ENCODE data around the gene PNMT. TPM values are rescaled to one million over a fixed set of nuclear protein-coding genes. Genes with fewer than 3 reads are reported as not detected.

PNMT gene
- total RNA-seq, 4 donors from 2014 or later, result 1.1 to 3.3 (median 1.2) TPM; not detected in 1

DNA sequence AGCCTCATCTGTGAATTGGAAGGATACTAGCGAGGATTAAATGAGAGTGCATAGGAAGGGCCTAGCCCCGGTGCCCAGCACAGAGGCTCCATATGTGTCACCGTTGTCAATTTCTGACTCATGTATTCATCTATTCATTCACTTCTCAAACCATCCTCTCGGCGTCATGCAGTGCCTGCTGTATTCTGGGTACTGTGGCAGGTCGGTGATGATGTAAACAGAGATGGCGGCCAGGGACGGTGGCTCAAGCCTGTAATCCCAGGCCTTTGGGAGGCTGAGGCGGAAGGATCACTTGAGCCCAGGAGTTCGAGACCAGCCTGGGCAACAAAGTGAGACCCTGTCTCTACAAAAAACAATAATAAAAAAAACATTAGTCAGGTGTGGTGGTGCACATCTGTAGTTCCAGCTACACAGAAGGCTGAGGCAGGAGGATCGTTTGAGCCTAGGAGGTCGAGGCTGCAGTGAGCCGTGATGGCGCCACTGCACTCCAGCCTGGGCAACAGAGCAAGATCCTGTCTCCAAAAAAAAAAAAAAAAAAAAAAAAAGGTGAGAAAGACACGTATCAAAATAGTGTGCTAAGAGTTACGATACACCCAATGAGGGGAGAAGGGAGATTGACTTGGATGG lies 45.8 kb upstream of the PNMT start:
- H3K4me1 ChIP-seq, result peaks cover 12 to 16% of the 10 kb centered on the region in 2 donors
- H3K27ac ChIP-seq, result no peak overlapping the region
- no peak overlapping the region for H3K4me3 ChIP-seq (replicated peaks in 1 of 3)
- H3K9me3 ChIP-seq, result no peaks in the 10 kb centered on the region
- peaks cover 15% of the 10 kb centered on the region for H3K27me3 ChIP-seq
- 52 to 55% methylated on average over 16 of the region's 16 CpGs for WGBS, 2 donors
- no peaks in the 10 kb centered on the region for H3K36me3 ChIP-seq
- no peak for TF ChIP-seq POLR2A (IDR thresholded peaks at IDR 0.05)
- TF ChIP-seq, protein P1, sequence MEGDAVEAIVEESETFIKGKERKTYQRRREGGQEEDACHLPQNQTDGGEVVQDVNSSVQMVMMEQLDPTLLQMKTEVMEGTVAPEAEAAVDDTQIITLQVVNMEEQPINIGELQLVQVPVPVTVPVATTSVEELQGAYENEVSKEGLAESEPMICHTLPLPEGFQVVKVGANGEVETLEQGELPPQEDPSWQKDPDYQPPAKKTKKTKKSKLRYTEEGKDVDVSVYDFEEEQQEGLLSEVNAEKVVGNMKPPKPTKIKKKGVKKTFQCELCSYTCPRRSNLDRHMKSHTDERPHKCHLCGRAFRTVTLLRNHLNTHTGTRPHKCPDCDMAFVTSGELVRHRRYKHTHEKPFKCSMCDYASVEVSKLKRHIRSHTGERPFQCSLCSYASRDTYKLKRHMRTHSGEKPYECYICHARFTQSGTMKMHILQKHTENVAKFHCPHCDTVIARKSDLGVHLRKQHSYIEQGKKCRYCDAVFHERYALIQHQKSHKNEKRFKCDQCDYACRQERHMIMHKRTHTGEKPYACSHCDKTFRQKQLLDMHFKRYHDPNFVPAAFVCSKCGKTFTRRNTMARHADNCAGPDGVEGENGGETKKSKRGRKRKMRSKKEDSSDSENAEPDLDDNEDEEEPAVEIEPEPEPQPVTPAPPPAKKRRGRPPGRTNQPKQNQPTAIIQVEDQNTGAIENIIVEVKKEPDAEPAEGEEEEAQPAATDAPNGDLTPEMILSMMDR (IDR thresholded peaks at IDR 0.05), result no peak
- no peak for DNase-seq
- intact Hi-C loops (cut with DNase I), result loop anchor here (2.0 to 10.0 kb wide), 4 partner anchors 42 to 242 kb away; partner anchors contain the start of genes IKZF3, TCAP and ZPBP2

- WGBS, 2 donors, result 5% methylated on average over 9 to 16 of the region's 16 CpGs
- peaks cover 11 to 15% of the 10 kb centered on the region in 2 donors for H3K4me1 ChIP-seq
- no peaks in the 10 kb centered on the region for H3K36me3 ChIP-seq
- H3K4me3 ChIP-seq (replicated peaks in 1 of 3), result no peak overlapping the region
- peak; percentile 84 to 86 for DNase-seq
- H3K27ac ChIP-seq, result no peak overlapping the region
- peaks cover 15% of the 10 kb centered on the region for H3K27me3 ChIP-seq
- intact Hi-C loops (cut with DNase I), result loop anchor here (2.0 to 10.0 kb wide), 4 partner anchors 41 to 241 kb away; partner anchors contain the start of genes IKZF3, TCAP and ZPBP2
- no peaks in the 10 kb centered on the region for H3K9me3 ChIP-seq
- TF ChIP-seq, protein P1 (IDR thresholded peaks at IDR 0.05), result peak; percentile 74 to 96 (median 88)
- no peak for TF ChIP-seq POLR2A (IDR thresholded peaks at IDR 0.05)
Observed at GRCh38 chr17:39623356-39623950, 44.8 kb upstream of the PNMT start.

GRCh38 chr17:39624313-39624712 lies 43.9 kb upstream of the PNMT start:
- peaks cover 15% of the 10 kb centered on the region for H3K27me3 ChIP-seq
- peaks cover 10 to 11% of the 10 kb centered on the region in 2 donors for H3K4me1 ChIP-seq

GRCh38 chr17:39625198-39625785 lies 43.0 kb upstream of the PNMT start:
- WGBS, 2 donors, result 72 to 75% methylated on average over 4 of the region's 5 CpGs
- H3K4me1 ChIP-seq, result peaks cover 10 to 11% of the 10 kb centered on the region in 2 donors

More at GRCh38 chr17:39624313-39624712, 43.9 kb upstream of the PNMT start:
- Histone ChIP-seq H3K36me3 (no peaks in the 10 kb centered on the region), H3K9me3 (no peaks in the 10 kb centered on the region), H3K27ac (no peak overlapping the region), H3K4me3 (replicated peaks in 1 of 3) (no peak overlapping the region)
- WGBS, 2 donors, result 67 to 69% methylated on average over 8 of the region's 8 CpGs
- intact Hi-C loops (cut with DNase I), result loop anchor here (5.0 to 10.0 kb wide), 3 partner anchors 77 to 240 kb away; partner anchors contain the start of genes IKZF3 and ZPBP2
- TF ChIP-seq POLR2A (IDR thresholded peaks at IDR 0.05), result no peak
- TF ChIP-seq, protein P1 (IDR thresholded peaks at IDR 0.05), result no peak
- no peak for DNase-seq

More at GRCh38 chr17:39625198-39625785, 43.0 kb upstream of the PNMT start:
- no peaks in the 10 kb centered on the region for H3K9me3 ChIP-seq
- peaks cover 15% of the 10 kb centered on the region for H3K27me3 ChIP-seq
- intact Hi-C loops (cut with DNase I), result loop anchor here (5.0 to 10.0 kb wide), 2 partner anchors 62 to 240 kb away; partner anchors contain the start of genes IKZF3, PGAP3 and ZPBP2
- H3K27ac ChIP-seq, result no peak overlapping the region
- no peaks in the 10 kb centered on the region for H3K36me3 ChIP-seq
- DNase-seq, result no peak
- TF ChIP-seq, protein P1 (IDR thresholded peaks at IDR 0.05), result no peak
- no peak for TF ChIP-seq POLR2A (IDR thresholded peaks at IDR 0.05)
- H3K4me3 ChIP-seq (replicated peaks in 1 of 3), result no peak overlapping the region

All from thyroid gland (tissue), 4 donors.